ENCODE data around the gene GPR31.

Gene GPR31

GRCh38 chr6:167122041-167122826 is 35.5 kb downstream of the GPR31 start:
- H3K9me3 ChIP-seq: no peaks in the 10 kb centered on the region
- H3K36me3 ChIP-seq: no peaks in the 10 kb centered on the region
- H3K4me3 ChIP-seq (ENCODE audit: low read depth, low read length): no peak overlapping the region
- 0 out of 2 replicates have a peak, but pooled peaks cover 2% of the 10 kb centered on the region for H3K4me1 ChIP-seq
- H3K27me3 ChIP-seq: no peaks in the 10 kb centered on the region
- no peak for DNase-seq
- TF ChIP-seq, protein P1, sequence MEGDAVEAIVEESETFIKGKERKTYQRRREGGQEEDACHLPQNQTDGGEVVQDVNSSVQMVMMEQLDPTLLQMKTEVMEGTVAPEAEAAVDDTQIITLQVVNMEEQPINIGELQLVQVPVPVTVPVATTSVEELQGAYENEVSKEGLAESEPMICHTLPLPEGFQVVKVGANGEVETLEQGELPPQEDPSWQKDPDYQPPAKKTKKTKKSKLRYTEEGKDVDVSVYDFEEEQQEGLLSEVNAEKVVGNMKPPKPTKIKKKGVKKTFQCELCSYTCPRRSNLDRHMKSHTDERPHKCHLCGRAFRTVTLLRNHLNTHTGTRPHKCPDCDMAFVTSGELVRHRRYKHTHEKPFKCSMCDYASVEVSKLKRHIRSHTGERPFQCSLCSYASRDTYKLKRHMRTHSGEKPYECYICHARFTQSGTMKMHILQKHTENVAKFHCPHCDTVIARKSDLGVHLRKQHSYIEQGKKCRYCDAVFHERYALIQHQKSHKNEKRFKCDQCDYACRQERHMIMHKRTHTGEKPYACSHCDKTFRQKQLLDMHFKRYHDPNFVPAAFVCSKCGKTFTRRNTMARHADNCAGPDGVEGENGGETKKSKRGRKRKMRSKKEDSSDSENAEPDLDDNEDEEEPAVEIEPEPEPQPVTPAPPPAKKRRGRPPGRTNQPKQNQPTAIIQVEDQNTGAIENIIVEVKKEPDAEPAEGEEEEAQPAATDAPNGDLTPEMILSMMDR (IDR thresholded peaks at IDR 0.05; ENCODE audit: low read depth, low read length): no peak

- no peaks in the 10 kb centered on the region for H3K9me3 ChIP-seq
- H3K4me1 ChIP-seq: 0 out of 2 replicates have a peak, but pooled peaks cover under 1% of the 10 kb centered on the region
- TF ChIP-seq, protein P1 (IDR thresholded peaks at IDR 0.05; ENCODE audit: low read depth, low read length): no peak
- no peak overlapping the region for H3K4me3 ChIP-seq (ENCODE audit: low read depth, low read length)
- no peaks in the 10 kb centered on the region for H3K27me3 ChIP-seq
- no peak for DNase-seq
- no peaks in the 10 kb centered on the region for H3K36me3 ChIP-seq
These were observed 36.4 kb downstream of the GPR31 start for GRCh38 chr6:167121335-167121841.

- TF ChIP-seq, protein P1 (IDR thresholded peaks at IDR 0.05; ENCODE audit: low read depth, low read length): no peak
- H3K27me3 ChIP-seq: no peaks in the 10 kb centered on the region
- DNase-seq: no peak
These were observed 37.2 kb downstream of the GPR31 start for GRCh38 chr6:167120583-167120903.

GRCh38 chr6:167119670-167120582 is 37.9 kb downstream of the GPR31 start:
- Histone ChIP-seq H3K4me3 (ENCODE audit: low read depth, low read length) (no peak overlapping the region), H3K27me3 (no peaks in the 10 kb centered on the region), H3K36me3 (no peaks in the 10 kb centered on the region), H3K4me1 (no peaks in the 10 kb centered on the region), H3K9me3 (no peaks in the 10 kb centered on the region)
- DNase-seq: no peak
- TF ChIP-seq, protein P1 (IDR thresholded peaks at IDR 0.05; ENCODE audit: low read depth, low read length): no peak

More at GRCh38 chr6:167120583-167120903, 37.2 kb downstream of the GPR31 start:
- no peaks in the 10 kb centered on the region for H3K4me1 ChIP-seq
- no peaks in the 10 kb centered on the region for H3K36me3 ChIP-seq
- H3K9me3 ChIP-seq: no peaks in the 10 kb centered on the region
- no peak overlapping the region for H3K4me3 ChIP-seq (ENCODE audit: low read depth, low read length)

- Histone ChIP-seq H3K4me1 (peaks cover 3% of the 10 kb centered on the region; the same call in 1 of the 2 replicates), H3K27me3 (no peaks in the 10 kb centered on the region), H3K36me3 (no peaks in the 10 kb centered on the region), H3K9me3 (no peaks in the 10 kb centered on the region), H3K4me3 (ENCODE audit: low read depth, low read length) (no peak overlapping the region)
- DNase-seq: no peak
- TF ChIP-seq, protein P1 (IDR thresholded peaks at IDR 0.05; ENCODE audit: low read depth, low read length): no peak
These were observed 38.9 kb downstream of the GPR31 start for GRCh38 chr6:167118839-167119238.

All from BE2C (cell line).